Adrenal gland (tissue), 5 donors: ENCODE data around the gene MYO10.

Source experiments
- CTCF ChIP-seq, 6 experiments: fragments of 450-650 bp in 4 of 6; fragments of 200-600 bp in 2 of 6; sonication (generic) in 1 of 6; IDR thresholded peaks; 1 replicate in 5 of 6; 2 replicates in 1 of 6; pipeline versions ENCODE4 v1.5.1 to v1.8.0; 2016 to 2021; ENCODE audit warnings: antibody characterized with exemption in 6 of 6, mild to moderate bottlenecking in 2 of 6, moderate library complexity in 1 of 6
- POLR2A ChIP-seq, 2 donors: fragments of 450-650 bp; IDR thresholded peaks; one replicate each; pipeline ENCODE4 v1.6.1; 2017; ENCODE audit warnings: antibody characterized with exemption in 2 of 2, mild to moderate bottlenecking in 2 of 2, moderate library complexity in 1 of 2
- donor health status: DM: no; HTN: no; CAD: no.

GRCh38 chr5:16896767-16897166, 39.3 kb downstream of the MYO10 start:
- TF ChIP-seq CTCF (IDR thresholded peaks at IDR 0.05) (no peak), POLR2A (IDR thresholded peaks at IDR 0.05) (no peak)
